NCI-H460 (cell line): ENCODE data around the gene ZNF764. TPM values are rescaled to one million over a fixed set of nuclear protein-coding genes. Genes with fewer than 3 reads are reported as not detected.
A peak's percentile ranks its signal among the peaks of the same experiment; 100 is the strongest.
"Not testable (repeated sequence)": the region's sequence is repeated elsewhere in the genome, so short reads cannot be mapped to it uniquely, and the experiment has no call there.

Experiments used
- DNase-seq: peaks from one replicate; pipeline ENCODE4 v3.0.0-alpha.2; 2016; ENCODE audit warnings: low read depth; ENCODE audit errors: extremely low read depth
- polyA plus RNA-seq: library from polyadenylated mRNA; depleted of rRNA; stranded (reverse); fragments of >200 nt; gene quantifications from 2 replicates; pipeline ENCODE4 v1.2.3, GENCODE V29; 2014; cell fraction: nucleus; rRNA removed
- total RNA-seq: library from RNA; depleted of rRNA; stranded (reverse); fragments of >200 nt; shearing (Covaris generic); gene quantifications from 2 replicates; pipeline ENCODE4 v1.2.3, GENCODE V29; 2014; rRNA removed

ZNF764 gene
- 7.7 and 8.5 TPM in 2 replicates for total RNA-seq
- 18.9 and 20.9 TPM in 2 replicates for polyA plus RNA-seq

DNA sequence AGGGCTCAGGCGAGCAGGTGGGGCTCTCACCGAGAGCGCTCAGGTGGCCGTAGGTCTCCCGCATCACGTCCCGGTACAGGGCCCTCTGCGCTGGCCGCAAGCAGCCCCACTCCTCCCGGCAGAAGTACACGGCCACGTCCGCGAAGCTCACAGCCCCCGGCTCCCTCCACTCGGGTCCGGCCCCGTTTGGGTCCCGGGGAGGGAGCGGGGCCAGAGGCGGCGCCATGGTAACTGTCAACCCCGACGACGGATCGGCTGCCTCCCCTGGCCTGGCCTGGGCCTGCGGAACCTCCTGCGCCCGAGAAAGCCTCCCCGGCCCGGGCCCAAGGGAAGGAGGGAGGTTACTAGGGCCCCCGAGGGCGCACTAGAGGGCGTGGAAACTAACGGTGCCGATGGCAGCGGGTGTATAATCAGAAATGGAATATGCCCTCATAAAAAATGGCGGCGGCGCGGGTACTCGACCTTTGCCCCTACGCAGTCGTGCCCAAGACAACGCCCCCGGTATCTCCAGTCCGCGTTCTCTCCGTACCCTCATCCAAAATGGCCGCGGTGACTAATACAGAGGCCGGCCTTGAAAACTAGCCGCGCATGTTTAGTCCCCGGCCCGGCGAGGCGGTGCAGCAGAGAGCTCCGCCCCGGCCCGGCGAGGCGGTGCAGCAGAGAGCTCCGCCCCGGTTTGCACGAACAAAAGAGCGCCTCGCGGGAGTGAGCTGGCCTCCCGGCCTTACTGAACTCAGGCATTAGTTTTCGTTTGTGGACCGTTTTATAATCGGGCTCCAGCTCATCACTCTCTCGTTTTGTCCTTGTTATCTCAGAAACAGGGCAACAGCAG, at the start of gene ZNF764:
Gene ZNF764, minus strand, starts transcription at position 418 of the 832 bp plus-strand sequence. Its CDS starts 192 bp downstream, at position 226.
- peak; percentile 98 for DNase-seq

GRCh38 chr16:30606004-30606403, 47.8 kb upstream of the ZNF764 start:
- DNase-seq, result no peak

DNA sequence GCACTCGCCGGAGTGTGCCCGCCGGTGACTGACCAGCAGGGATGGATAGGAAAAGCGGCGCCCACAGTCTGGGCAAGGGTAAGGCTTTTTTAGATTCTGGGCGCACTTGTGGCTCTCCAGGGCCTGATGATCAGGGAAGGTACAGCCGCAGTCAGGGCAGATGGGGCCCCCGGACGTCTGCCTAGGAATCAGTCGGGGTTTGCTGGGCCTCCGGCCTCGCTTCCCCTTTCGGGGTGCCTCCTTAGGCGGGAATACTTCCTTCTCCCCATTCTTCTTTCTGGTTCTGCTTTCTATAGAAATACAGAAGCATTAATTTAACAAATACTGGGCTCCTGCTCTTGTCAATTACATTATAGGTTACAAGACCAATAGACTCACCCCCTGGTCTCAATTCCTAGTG, 47.0 kb upstream of the ZNF764 start:
- DNase-seq, result no peak

GRCh38 chr16:30604316-30604947, 46.3 kb upstream of the ZNF764 start:
- no peak for DNase-seq

DNA sequence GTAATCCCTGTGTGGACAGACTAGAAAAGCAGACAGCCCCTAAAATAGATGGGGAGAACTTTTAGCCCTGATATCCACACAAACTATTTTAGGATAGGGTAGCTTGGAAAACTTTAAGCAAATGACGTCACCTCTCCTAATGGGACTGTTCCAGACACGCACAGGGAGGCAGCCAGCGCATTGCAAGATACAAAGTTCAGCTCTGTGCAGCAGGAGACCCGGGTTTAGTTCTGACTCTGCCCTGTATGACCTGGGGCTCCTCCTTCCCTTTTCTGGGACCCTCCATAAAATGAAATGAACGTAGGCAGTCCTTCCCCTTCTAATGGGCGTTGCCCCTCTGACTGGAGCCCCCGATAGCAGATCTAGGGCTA, 45.8 kb upstream of the ZNF764 start:
- DNase-seq, result no peak

DNA sequence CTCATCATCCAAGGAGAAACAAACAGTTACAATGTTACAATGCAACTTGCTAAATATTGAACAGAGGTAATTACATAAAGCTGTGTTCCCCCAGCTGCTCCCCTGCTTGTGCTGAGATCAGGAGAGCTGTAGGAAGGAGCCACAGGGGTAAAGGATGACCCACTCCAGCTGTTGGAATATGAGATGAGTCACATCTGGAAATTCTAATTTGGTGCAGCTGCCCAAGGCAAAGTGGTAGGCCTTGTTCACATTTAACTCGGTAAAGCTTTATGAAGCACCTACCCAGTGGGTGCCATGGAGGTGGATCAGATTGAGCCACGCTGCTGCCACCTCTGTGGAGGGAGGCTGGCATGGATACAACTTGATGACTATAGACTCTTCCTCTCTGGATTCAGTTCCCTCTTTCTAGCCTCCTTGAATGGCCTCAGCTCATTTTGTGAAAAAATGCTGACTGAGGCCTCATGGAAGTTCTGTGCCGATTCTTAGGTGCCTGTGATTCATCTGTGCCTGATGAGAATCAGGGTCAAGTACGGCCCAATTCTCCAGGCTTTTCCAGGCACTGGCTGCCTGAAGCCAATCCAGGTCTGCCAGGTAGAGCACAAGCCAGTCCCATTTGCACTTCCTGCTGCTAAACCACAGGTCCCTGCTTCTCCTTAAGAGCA, 44.6 kb upstream of the ZNF764 start:
- no peak for DNase-seq

- no peak for DNase-seq
These were observed 43.8 kb upstream of the ZNF764 start for GRCh38 chr16:30601966-30602365.

GRCh38 chr16:30600929-30601328, 42.8 kb upstream of the ZNF764 start:
- DNase-seq, result no peak

GRCh38 chr16:30600215-30600614, 42.0 kb upstream of the ZNF764 start:
- no peak for DNase-seq

- DNase-seq, result no peak
These were observed 34.7 kb upstream of the ZNF764 start for GRCh38 chr16:30592871-30593270.

DNA sequence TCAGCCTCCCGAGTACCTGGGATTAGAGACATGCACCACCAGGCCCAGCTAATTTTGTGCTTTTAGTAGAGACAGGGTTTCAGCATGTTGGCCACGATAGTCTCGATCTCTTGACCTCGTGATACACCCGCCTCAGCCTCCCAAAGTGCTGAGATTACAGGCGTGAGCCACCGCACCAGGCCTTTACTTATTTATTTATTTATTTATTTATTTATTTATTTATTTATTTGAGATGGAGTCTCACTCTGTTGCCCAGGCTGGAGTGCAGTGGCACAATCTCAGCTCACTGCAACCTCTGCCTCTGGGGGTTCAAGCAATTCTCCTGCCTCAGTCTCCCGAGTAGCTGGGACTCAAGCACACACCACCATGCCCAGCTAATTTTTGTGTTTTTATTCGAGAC, 32.7 kb upstream of the ZNF764 start:
- not testable (repeated sequence) for DNase-seq

DNA sequence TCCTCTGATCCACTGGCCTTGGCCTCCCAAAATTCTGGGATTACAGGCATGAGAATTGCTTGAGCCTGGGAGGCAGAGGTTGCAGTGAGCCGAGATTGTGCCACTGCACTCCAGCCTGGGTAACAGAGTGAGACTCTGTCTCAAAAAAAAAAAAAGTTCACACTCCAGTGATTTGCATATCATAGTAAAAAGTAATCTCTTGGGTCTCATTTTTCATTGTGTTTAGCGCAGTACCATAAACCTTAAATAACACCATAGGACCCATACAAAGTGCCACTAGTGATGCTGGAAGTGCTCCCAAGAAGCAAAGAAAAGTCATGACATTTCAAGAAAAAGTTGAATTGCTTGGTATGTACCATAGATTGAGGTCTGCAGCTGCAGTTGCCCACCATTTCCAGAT, 31.4 kb upstream of the ZNF764 start:
- not testable (repeated sequence) for DNase-seq

DNA sequence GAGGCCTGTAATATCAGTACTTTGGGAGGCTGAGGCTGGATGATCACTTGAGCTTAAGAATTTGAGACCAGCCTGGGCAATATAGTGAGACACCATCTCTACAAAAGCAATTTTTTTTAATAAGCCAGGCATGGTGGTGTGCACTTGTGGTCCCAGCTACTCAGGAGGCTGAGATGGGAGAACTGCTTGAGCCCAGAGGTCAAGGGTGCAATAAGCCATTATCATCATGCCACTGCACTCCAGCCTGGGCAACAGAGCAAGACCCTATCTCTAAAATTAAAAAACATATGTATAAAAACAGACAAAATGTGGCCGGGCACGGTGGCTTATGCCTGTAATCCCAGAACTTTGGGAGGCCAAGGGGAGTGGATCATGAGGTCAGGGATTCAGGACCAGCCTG, 30.5 kb upstream of the ZNF764 start:
- no peak for DNase-seq

GRCh38 chr16:30585400-30586191, 27.4 kb upstream of the ZNF764 start, which contains the start of gene ZNF785:
Gene ZNF785, minus strand, starts transcription at chr16:30585697. Its CDS starts 86 bp downstream, at chr16:30585611.
- peak; percentile 54 for DNase-seq

DNA sequence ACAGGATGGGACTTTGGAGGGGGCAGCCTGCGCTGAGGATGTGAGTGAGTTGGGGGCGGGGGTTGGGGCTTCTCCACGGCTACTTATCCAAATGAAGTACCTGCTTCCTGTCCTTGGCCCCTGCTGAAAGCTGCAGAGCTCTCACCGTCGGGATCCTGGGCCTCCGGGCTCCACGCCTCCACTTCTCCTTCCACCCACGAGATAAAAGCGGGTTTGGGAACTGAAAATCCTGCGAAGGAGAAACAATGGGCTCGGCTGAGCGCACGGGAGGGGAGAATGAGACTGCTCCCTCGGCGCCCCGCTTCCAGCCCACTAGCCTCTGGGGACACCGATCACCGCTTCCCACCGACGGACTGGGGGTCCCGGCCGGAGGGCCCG, 26.8 kb upstream of the ZNF764 start:
- no peak for DNase-seq

- DNase-seq, result no peak
These were observed 24.6 kb upstream of the ZNF764 start for GRCh38 chr16:30582611-30583340.

DNA sequence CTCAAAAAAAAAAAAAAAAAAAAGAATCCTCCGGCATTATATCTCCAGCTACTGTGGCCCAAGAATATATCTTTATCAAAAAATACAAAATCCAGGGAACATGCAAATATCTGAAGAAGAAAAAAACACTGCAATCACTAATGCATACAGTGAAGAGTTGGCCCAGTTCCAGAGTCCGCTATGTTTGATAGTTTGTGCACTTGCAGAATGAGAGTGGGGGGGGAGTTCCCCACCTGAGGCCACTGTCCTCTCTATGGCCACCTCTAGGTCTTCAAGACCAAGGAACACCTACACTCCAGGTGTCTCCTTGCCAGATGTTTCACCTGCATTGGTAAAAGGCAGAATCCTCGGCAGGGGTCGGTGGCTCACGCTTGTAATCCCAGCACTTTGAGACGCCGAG, 23.3 kb upstream of the ZNF764 start:
- no peak for DNase-seq

- DNase-seq, result no peak
These were observed 16.5 kb upstream of the ZNF764 start for GRCh38 chr16:30574678-30575077.

GRCh38 chr16:30571445-30572322, 13.5 kb upstream of the ZNF764 start, which contains the start of gene ZNF688:
Gene ZNF688, minus strand, starts transcription at chr16:30571714. Its CDS starts 85 bp downstream, at chr16:30571629.
- peak; percentile 91 for DNase-seq
